Right ventricle myocardium superior (tissue), 1 donor: ENCODE measurements around the gene MRPL57. TPM values are rescaled to one million over a fixed set of nuclear protein-coding genes. Genes with fewer than 3 reads are reported as not detected.

Experiments used
- ATAC-seq: fragments of 200-7000 bp; cut with Tn5 transposase; one replicate; pipeline ENCODE4 v1.9.1; 2020; ENCODE audit warnings: mild to moderate bottlenecking; ENCODE audit not compliant: poor library complexity
- DNase-seq: peaks from one replicate; pipeline ENCODE4 v3.0.0-alpha.2; 2020
- intact Hi-C: fragments of 100-400 bp; cut with DNase I; formaldehyde crosslinking; loops from one replicate; pipeline ENCODE4 v1.11.2; 2022
- total RNA-seq: library from RNA; stranded (reverse); fragmentation: NEBNext Ultra II Directional; extraction: Animal tissue kit (Norgen Biotek cat#: 25700); gene quantifications from one replicate; pipeline ENCODE4 v1.2.1, GENCODE V29; 2021
- donor health status: DM: no; HTN: yes; CAD: no; lungs with severe emphysema.

MRPL57 gene
- total RNA-seq, 1 donor from 2014 or later: 20.2 TPM

DNA sequence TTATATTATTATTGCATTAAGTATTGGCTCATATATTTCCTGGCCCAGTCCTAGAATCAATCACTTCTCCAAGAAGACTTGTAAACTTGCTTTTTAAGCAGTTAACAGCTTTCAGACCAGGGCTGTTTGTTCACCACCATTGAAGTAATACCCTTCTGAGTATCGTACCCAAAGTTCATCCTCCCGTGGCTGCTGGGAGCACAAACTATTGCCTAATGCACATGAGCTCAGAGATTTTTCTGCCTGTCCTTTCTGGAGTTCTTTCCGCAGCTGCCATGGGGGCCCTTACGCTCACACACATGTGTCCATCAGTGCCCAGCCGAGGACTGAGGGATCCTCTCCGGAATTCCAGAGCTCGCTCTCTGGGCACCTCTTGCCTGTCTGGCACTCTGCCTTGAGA lies 51.5 kb downstream of the MRPL57 start:
- ATAC-seq: no peak
- intact Hi-C loops: no loop called here
- DNase-seq: no peak

Other genes with a start within 250 kb of the MRPL57 start
- 22.5 TPM for gene LATS2, start 115.1 kb upstream of the MRPL57 start, total RNA-seq
- 235 TPM for gene SAP18, start 36.5 kb upstream of the MRPL57 start, total RNA-seq
- gene SKA3, start 106 bp upstream of the MRPL57 start, total RNA-seq: 0.32 TPM